CD4-positive, CD25-positive, alpha-beta regulatory T cell (primary cell): ENCODE measurements around the gene FN3KRP. TPM values are rescaled to one million over a fixed set of nuclear protein-coding genes. Genes with fewer than 3 reads are reported as not detected.

ENCODE experiments used
- ATAC-seq, 2 donors: fragments of 150-1000 bp; cut with Tn5 transposase; one replicate each; pipeline ENCODE4 v1.10.0; 2021; ENCODE audit warnings: low read depth in 2 of 2, moderate number of reproducible peaks in 2 of 2, moderate library complexity in 1 of 2
- DNase-seq, 3 donors: peaks; one replicate each; pipeline versions ENCODE4 v3.0.0 to v3.0.0-alpha.2; 2012 to 2022; ENCODE audit warnings: mixed read lengths in 1 of 3
- H3K27ac ChIP-seq: one replicate; pipeline ENCODE4 v1.7.0; 2013; ENCODE audit warnings: mild to moderate bottlenecking, low read length; ENCODE audit not compliant: insufficient read depth, poor library complexity, severe bottlenecking
- H3K27me3 ChIP-seq: one replicate; pipeline ENCODE4 v1.7.0; 2013; ENCODE audit warnings: low read length; ENCODE audit not compliant: control insufficient read depth, insufficient read depth
- H3K36me3 ChIP-seq: one replicate; pipeline ENCODE4 v1.7.0; 2013; ENCODE audit warnings: mild to moderate bottlenecking, low read length, moderate library complexity; ENCODE audit not compliant: control insufficient read depth, insufficient read depth
- H3K4me1 ChIP-seq: 2 replicates; pipeline ENCODE4 v1.7.0; 2013; ENCODE audit warnings: mild to moderate bottlenecking, low read length; ENCODE audit not compliant: insufficient read depth, control insufficient read depth, poor library complexity, severe bottlenecking
- H3K4me3 ChIP-seq: one replicate; pipeline ENCODE4 v1.7.0; 2013; ENCODE audit warnings: low read depth, mild to moderate bottlenecking, low read length, moderate library complexity
- H3K9me3 ChIP-seq, 2 experiments: 1 replicate in 1 of 2; 2 replicates in 1 of 2; pipeline ENCODE4 v1.7.0; 2013; ENCODE audit warnings: low read length in 2 of 2, mild to moderate bottlenecking in 1 of 2, moderate library complexity in 1 of 2; ENCODE audit not compliant: control insufficient read depth in 2 of 2
- H3K27ac Mint-ChIP-seq, 3 donors: one replicate each; pipeline ENCODE4 v1.8.0; 2020 to 2022; ENCODE audit warnings: mild to moderate bottlenecking in 3 of 3, mixed read lengths in 3 of 3, moderate library complexity in 2 of 3
- H3K27me3 Mint-ChIP-seq: one replicate; pipeline ENCODE4 v1.8.0; 2022; ENCODE audit warnings: mild to moderate bottlenecking, mixed read lengths
- H3K36me3 Mint-ChIP-seq: one replicate; pipeline ENCODE4 v1.8.0; 2020; ENCODE audit warnings: mixed read lengths
- H3K4me1 Mint-ChIP-seq, 4 donors: one replicate each; pipeline ENCODE4 v1.8.0; 2020 to 2022; ENCODE audit warnings: mixed read lengths in 4 of 4, mild to moderate bottlenecking in 1 of 4
- H3K4me3 Mint-ChIP-seq, 4 donors: one replicate each; pipeline ENCODE4 v1.8.0; 2020 to 2022; ENCODE audit warnings: mild to moderate bottlenecking in 4 of 4, mixed read lengths in 4 of 4, moderate library complexity in 3 of 4
- H3K9me3 Mint-ChIP-seq, 7 donors: one replicate each; pipeline ENCODE4 v1.8.0; 2020 to 2022; ENCODE audit warnings: mixed read lengths in 7 of 7, mild to moderate bottlenecking in 3 of 7, moderate library complexity in 2 of 7
- polyA plus RNA-seq, 4 donors: library from polyadenylated mRNA; unstranded; fragments of 300-500 nt; fragmentation: Illumina TruSeq; gene quantifications; one replicate each; pipeline ENCODE4 v1.2.3, GENCODE V29; 2021
- total RNA-seq: library from RNA; stranded (reverse); gene quantifications from one replicate; pipeline ENCODE4 v1.2.3, GENCODE V29; 2022

FN3KRP gene
- total and polyA plus RNA-seq, 5 donors from 2014 or later, result 25.3 to 36.7 (median 32.1) TPM

GRCh38 chr17:82674656-82675475, 41.6 kb upstream of the FN3KRP start:
- H3K27ac ChIP-seq, result no peak overlapping the region
- Mint-ChIP-seq H3K27ac (no peak overlapping the region), H3K9me3 (no peaks in the 10 kb centered on the region), H3K4me1 (peaks cover 0 to 5% (median 0%) of the 10 kb centered on the region in 4 donors), H3K4me3 (no peak overlapping the region), H3K36me3 (no peaks in the 10 kb centered on the region), H3K27me3 (no peaks in the 10 kb centered on the region)
- H3K36me3 ChIP-seq, result no peaks in the 10 kb centered on the region
- DNase-seq (no peak), ATAC-seq (no peak)
- no peak overlapping the region for H3K4me3 ChIP-seq
- H3K9me3 ChIP-seq, result no peaks in the 10 kb centered on the region
- no peaks in the 10 kb centered on the region for H3K27me3 ChIP-seq
- no peaks in the 10 kb centered on the region for H3K4me1 ChIP-seq

GRCh38 chr17:82675476-82676245, 40.8 kb upstream of the FN3KRP start:
- no peaks in the 10 kb centered on the region for H3K9me3 ChIP-seq
- no peaks in the 10 kb centered on the region for H3K36me3 ChIP-seq
- Mint-ChIP-seq H3K9me3 (peaks cover 0 to 1% (median 0%) of the 10 kb centered on the region in 7 donors), H3K27ac (peak overlapping the region in 1 of 3 donors; percentile 60), H3K36me3 (no peaks in the 10 kb centered on the region), H3K27me3 (no peaks in the 10 kb centered on the region), H3K4me3 (no peak overlapping the region), H3K4me1 (peaks cover 0 to 5% (median 0%) of the 10 kb centered on the region in 4 donors)
- no peak for DNase-seq
- no peak overlapping the region for H3K4me3 ChIP-seq
- no peaks in the 10 kb centered on the region for H3K4me1 ChIP-seq
- H3K27ac ChIP-seq, result no peak overlapping the region
- no peaks in the 10 kb centered on the region for H3K27me3 ChIP-seq
- no peak for ATAC-seq

GRCh38 chr17:82677353-82677925, 39.1 kb upstream of the FN3KRP start:
- H3K36me3 ChIP-seq, result peaks cover 3% of the 10 kb centered on the region
- H3K4me1 Mint-ChIP-seq, result no peaks in the 10 kb centered on the region
- ATAC-seq (no peak), DNase-seq (no peak)
- peaks cover 13 to 15% of the 10 kb centered on the region in 2 experiments for H3K9me3 ChIP-seq
- H3K9me3 Mint-ChIP-seq, result peaks cover 0 to 10% (median 7%) of the 10 kb centered on the region in 7 donors
- no peak overlapping the region for H3K27ac ChIP-seq
- H3K27me3 ChIP-seq, result no peaks in the 10 kb centered on the region
- peaks cover 8% of the 10 kb centered on the region for H3K36me3 Mint-ChIP-seq
- no peak overlapping the region for H3K4me3 ChIP-seq
- H3K27ac Mint-ChIP-seq, result no peak overlapping the region
- no peak overlapping the region for H3K4me3 Mint-ChIP-seq
- H3K4me1 ChIP-seq, result no peaks in the 10 kb centered on the region
- H3K27me3 Mint-ChIP-seq, result no peaks in the 10 kb centered on the region

GRCh38 chr17:82678265-82678891, 38.1 kb upstream of the FN3KRP start:
- H3K4me3 Mint-ChIP-seq, result no peak overlapping the region
- peaks cover 3% of the 10 kb centered on the region for H3K36me3 ChIP-seq
- ATAC-seq, result no peak
- H3K27ac ChIP-seq, result no peak overlapping the region
- H3K4me1 Mint-ChIP-seq, result no peaks in the 10 kb centered on the region
- peaks cover 13 to 16% of the 10 kb centered on the region in 2 experiments for H3K9me3 ChIP-seq
- peaks cover 8% of the 10 kb centered on the region for H3K36me3 Mint-ChIP-seq
- peaks cover 0 to 10% (median 7%) of the 10 kb centered on the region in 7 donors for H3K9me3 Mint-ChIP-seq
- H3K4me3 ChIP-seq, result no peak overlapping the region
- H3K4me1 ChIP-seq, result no peaks in the 10 kb centered on the region
- no peaks in the 10 kb centered on the region for H3K27me3 Mint-ChIP-seq
- no peaks in the 10 kb centered on the region for H3K27me3 ChIP-seq
- no peak for DNase-seq
- no peak overlapping the region for H3K27ac Mint-ChIP-seq

- H3K4me3 Mint-ChIP-seq, result no peak overlapping the region
- no peak overlapping the region for H3K27ac Mint-ChIP-seq
- no peak overlapping the region for H3K27ac ChIP-seq
- no peak overlapping the region for H3K4me3 ChIP-seq
- H3K27me3 Mint-ChIP-seq, result no peaks in the 10 kb centered on the region
- no peaks in the 10 kb centered on the region for H3K4me1 Mint-ChIP-seq
- peaks cover 13 to 16% of the 10 kb centered on the region in 2 experiments for H3K9me3 ChIP-seq
- H3K36me3 Mint-ChIP-seq, result peaks cover 8% of the 10 kb centered on the region
- H3K9me3 Mint-ChIP-seq, result peaks cover 0 to 10% (median 7%) of the 10 kb centered on the region in 7 donors
- no peaks in the 10 kb centered on the region for H3K27me3 ChIP-seq
- peaks cover 3% of the 10 kb centered on the region for H3K36me3 ChIP-seq
- ATAC-seq, result no peak
- DNase-seq, result no peak
- no peaks in the 10 kb centered on the region for H3K4me1 ChIP-seq
Observed at GRCh38 chr17:82679586-82680465, 36.7 kb upstream of the FN3KRP start.

- peaks cover 13 to 16% of the 10 kb centered on the region in 2 experiments for H3K9me3 ChIP-seq
- no peak overlapping the region for H3K27ac ChIP-seq
- H3K27me3 ChIP-seq, result no peaks in the 10 kb centered on the region
- Mint-ChIP-seq H3K27me3 (no peaks in the 10 kb centered on the region), H3K27ac (no peak overlapping the region), H3K4me1 (no peaks in the 10 kb centered on the region), H3K4me3 (no peak overlapping the region), H3K9me3 (peaks cover 0 to 10% (median 7%) of the 10 kb centered on the region in 7 donors), H3K36me3 (peaks cover 8% of the 10 kb centered on the region)
- no peaks in the 10 kb centered on the region for H3K4me1 ChIP-seq
- DNase-seq (no peak), ATAC-seq (no peak)
- peaks cover 3% of the 10 kb centered on the region for H3K36me3 ChIP-seq
- no peak overlapping the region for H3K4me3 ChIP-seq
Observed at GRCh38 chr17:82681547-82681946, 35.0 kb upstream of the FN3KRP start.

- no peak for ATAC-seq
- Histone ChIP-seq H3K27me3 (no peaks in the 10 kb centered on the region), H3K27ac (no peak overlapping the region), H3K4me3 (no peak overlapping the region), H3K9me3 (peaks cover 13 to 16% of the 10 kb centered on the region in 2 experiments), H3K36me3 (peaks cover 3% of the 10 kb centered on the region), H3K4me1 (no peaks in the 10 kb centered on the region)
- DNase-seq, result no peak
- Mint-ChIP-seq H3K27me3 (no peaks in the 10 kb centered on the region), H3K36me3 (peaks cover 8% of the 10 kb centered on the region), H3K4me1 (peaks cover 0 to 4% (median 0%) of the 10 kb centered on the region in 4 donors), H3K27ac (no peak overlapping the region), H3K4me3 (no peak overlapping the region), H3K9me3 (peaks cover 0 to 10% (median 7%) of the 10 kb centered on the region in 7 donors)
Observed at GRCh38 chr17:82683534-82683933, 33.0 kb upstream of the FN3KRP start.
